Measurements from ENCODE around the gene BHMT. TPM values are rescaled to one million over a fixed set of nuclear protein-coding genes. Genes with fewer than 3 reads are reported as not detected.

The BHMT gene
- total RNA-seq, 1 donor from 2014 or later, result 20.4 TPM

GRCh38 chr5:79081779-79082178 is 29.8 kb upstream of the BHMT start:
- no peak for TF ChIP-seq CTCF (IDR thresholded peaks at IDR 0.05; ENCODE audit: partially characterized antibody, unreplicated experiment)
- Mint-ChIP-seq H3K4me3 (ENCODE audit: unreplicated experiment) (no peak overlapping the region), H3K27me3 (ENCODE audit: unreplicated experiment) (no peaks in the 10 kb centered on the region), H3K27ac (ENCODE audit: unreplicated experiment) (no peak overlapping the region), H3K4me1 (ENCODE audit: low read depth, unreplicated experiment) (peaks cover 7% of the 10 kb centered on the region), H3K36me3 (ENCODE audit: unreplicated experiment) (no peaks in the 10 kb centered on the region), H3K9me3 (ENCODE audit: unreplicated experiment) (no peaks in the 10 kb centered on the region)
- no peak for DNase-seq

- Mint-ChIP-seq H3K36me3 (ENCODE audit: unreplicated experiment) (no peaks in the 10 kb centered on the region), H3K27me3 (ENCODE audit: unreplicated experiment) (no peaks in the 10 kb centered on the region), H3K27ac (ENCODE audit: unreplicated experiment) (no peak overlapping the region), H3K4me1 (ENCODE audit: low read depth, unreplicated experiment) (peaks cover 7% of the 10 kb centered on the region), H3K4me3 (ENCODE audit: unreplicated experiment) (no peak overlapping the region), H3K9me3 (ENCODE audit: unreplicated experiment) (no peaks in the 10 kb centered on the region)
- TF ChIP-seq CTCF (IDR thresholded peaks at IDR 0.05; ENCODE audit: partially characterized antibody, unreplicated experiment), result no peak
- no peak for DNase-seq
Measured at GRCh38 chr5:79086116-79086515, 25.5 kb upstream of the BHMT start.

- Mint-ChIP-seq H3K36me3 (ENCODE audit: unreplicated experiment) (no peaks in the 10 kb centered on the region), H3K27me3 (ENCODE audit: unreplicated experiment) (no peaks in the 10 kb centered on the region)
- DNase-seq, result no peak
Measured at GRCh38 chr5:79088507-79088906, 23.1 kb upstream of the BHMT start.

GRCh38 chr5:79091064-79091463 is 20.5 kb upstream of the BHMT start:
- Mint-ChIP-seq H3K4me1 (ENCODE audit: low read depth, unreplicated experiment) (peaks cover 12% of the 10 kb centered on the region), H3K9me3 (ENCODE audit: unreplicated experiment) (peaks cover 4% of the 10 kb centered on the region), H3K27ac (ENCODE audit: unreplicated experiment) (no peak overlapping the region), H3K36me3 (ENCODE audit: unreplicated experiment) (peaks cover 5% of the 10 kb centered on the region), H3K27me3 (ENCODE audit: unreplicated experiment) (no peaks in the 10 kb centered on the region), H3K4me3 (ENCODE audit: unreplicated experiment) (no peak overlapping the region)
- no peak for TF ChIP-seq CTCF (IDR thresholded peaks at IDR 0.05; ENCODE audit: partially characterized antibody, unreplicated experiment)
- DNase-seq, result no peak

More at GRCh38 chr5:79088507-79088906, 23.1 kb upstream of the BHMT start:
- peaks cover 3% of the 10 kb centered on the region for H3K4me1 Mint-ChIP-seq (ENCODE audit: low read depth, unreplicated experiment)
- TF ChIP-seq CTCF (IDR thresholded peaks at IDR 0.05; ENCODE audit: partially characterized antibody, unreplicated experiment), result no peak
- no peaks in the 10 kb centered on the region for H3K9me3 Mint-ChIP-seq (ENCODE audit: unreplicated experiment)
- H3K27ac Mint-ChIP-seq (ENCODE audit: unreplicated experiment), result no peak overlapping the region
- H3K4me3 Mint-ChIP-seq (ENCODE audit: unreplicated experiment), result no peak overlapping the region

GRCh38 chr5:79093762-79094161 is 17.8 kb upstream of the BHMT start:
- Mint-ChIP-seq H3K36me3 (ENCODE audit: unreplicated experiment) (peaks cover 5% of the 10 kb centered on the region), H3K9me3 (ENCODE audit: unreplicated experiment) (peaks cover 4% of the 10 kb centered on the region), H3K27me3 (ENCODE audit: unreplicated experiment) (no peaks in the 10 kb centered on the region), H3K4me1 (ENCODE audit: low read depth, unreplicated experiment) (peaks cover 12% of the 10 kb centered on the region), H3K27ac (ENCODE audit: unreplicated experiment) (peak overlapping the region; percentile 86), H3K4me3 (ENCODE audit: unreplicated experiment) (peak overlapping the region; percentile 57)
- no peak for TF ChIP-seq CTCF (IDR thresholded peaks at IDR 0.05; ENCODE audit: partially characterized antibody, unreplicated experiment)
- DNase-seq, result no peak

All from glutamatergic neuron (in vitro differentiated cells).